Lower leg skin (tissue), 4 donors: ENCODE data around the gene NUMA1. TPM values are rescaled to one million over a fixed set of nuclear protein-coding genes. Genes with fewer than 3 reads are reported as not detected.

ENCODE experiments used
- DNase-seq, 2 donors: peaks; one replicate each; pipeline ENCODE4 v3.0.0-alpha.2; 2019; ENCODE audit warnings: low spot score in 2 of 2
- H3K4me3 ChIP-seq: fragments of 200-600 bp; sonication (generic); 2 replicates; pipeline ENCODE4 v1.5.1; 2017; ENCODE audit warnings: mild to moderate bottlenecking, low read depth; ENCODE audit not compliant: poor library complexity, severe bottlenecking
- CTCF ChIP-seq, 3 donors: fragments of 450-650 bp; IDR thresholded peaks; one replicate each; pipeline ENCODE4 v1.5.1; 2016; ENCODE audit warnings: antibody characterized with exemption in 3 of 3, mild to moderate bottlenecking in 3 of 3, moderate library complexity in 2 of 3
- POLR2A ChIP-seq, 2 donors: fragments of 450-650 bp; IDR thresholded peaks; one replicate each; pipeline ENCODE4 v1.6.1; 2016 to 2017; ENCODE audit warnings: antibody characterized with exemption in 2 of 2, mild to moderate bottlenecking in 1 of 2, moderate library complexity in 1 of 2
- WGBS, 2 donors: methylation state at CpG; one replicate each; pipeline ENCODE4 v1.1.5; 2018; 5-methylcytosine and 5-hydroxymethylcytosine counted together
- intact Hi-C: fragments of 100-400 bp; cut with DNase I; formaldehyde crosslinking; loops from one replicate; pipeline ENCODE4 v1.15.0; 2023; ENCODE audit warnings: low total_unique reads
- total RNA-seq, 4 donors: library from RNA; depleted of rRNA; stranded (reverse); fragments of >200 nt; gene quantifications; one replicate each; pipeline ENCODE4 v1.1.0, GENCODE V29; 2016

NUMA1 gene
- total RNA-seq, 4 donors from 2014 or later: 356 to 592 (median 409) TPM

- intact Hi-C loops: no loop called here
- no peak for TF ChIP-seq CTCF (IDR thresholded peaks at IDR 0.05)
- TF ChIP-seq POLR2A (IDR thresholded peaks at IDR 0.05): no peak
- no peak overlapping the region for H3K4me3 ChIP-seq
- WGBS, 2 donors: 22% methylated on average over 2 of the region's 2 CpGs
- DNase-seq: no peak
Measured at GRCh38 chr11:71987521-71987920, 92.8 kb downstream of the NUMA1 start.

- intact Hi-C loops: no loop called here
- 87 to 94% methylated on average over 2 of the region's 2 CpGs for WGBS, 2 donors
- no peak for DNase-seq
- H3K4me3 ChIP-seq: no peak overlapping the region
- TF ChIP-seq POLR2A (IDR thresholded peaks at IDR 0.05) (no peak), CTCF (IDR thresholded peaks at IDR 0.05) (no peak)
Measured at GRCh38 chr11:71986131-71986530, 94.2 kb downstream of the NUMA1 start.

- 77 to 88% methylated on average over 3 of the region's 3 CpGs for WGBS, 2 donors
- TF ChIP-seq POLR2A (IDR thresholded peaks at IDR 0.05) (no peak), CTCF (IDR thresholded peaks at IDR 0.05) (no peak)
- intact Hi-C loops: loop anchor here (5.0 kb wide), 1 partner anchor 448 kb away; no protein-coding TSS in a partner anchor
Measured at GRCh38 chr11:71979602-71980001, 100.7 kb downstream of the NUMA1 start.

GRCh38 chr11:71979094-71979493 lies 101.2 kb downstream of the NUMA1 start:
- TF ChIP-seq CTCF (IDR thresholded peaks at IDR 0.05) (no peak), POLR2A (IDR thresholded peaks at IDR 0.05) (no peak)
- intact Hi-C loops: loop anchor here (5.0 kb wide), 1 partner anchor 448 kb away; no protein-coding TSS in a partner anchor
- no peak for DNase-seq
- 92 to 93% methylated on average over 4 of the region's 4 CpGs for WGBS, 2 donors
- H3K4me3 ChIP-seq: no peak overlapping the region

More at GRCh38 chr11:71979602-71980001, 100.7 kb downstream of the NUMA1 start:
- H3K4me3 ChIP-seq: no peak overlapping the region
- no peak for DNase-seq

GRCh38 chr11:71977743-71978418 lies 102.5 kb downstream of the NUMA1 start:
- intact Hi-C loops: loop anchor here (5.0 kb wide), 1 partner anchor 449 kb away; no protein-coding TSS in a partner anchor
- peak in 1 of 2 donors; percentile 52 for DNase-seq
- WGBS, 2 donors: 50 to 53% methylated on average over 7 of the region's 7 CpGs
- no peak for TF ChIP-seq POLR2A (IDR thresholded peaks at IDR 0.05)
- TF ChIP-seq CTCF (IDR thresholded peaks at IDR 0.05): no peak
- no peak overlapping the region for H3K4me3 ChIP-seq
